GM19372 (cell line): Measurements from ENCODE around the gene COL6A6.
"Not testable (repeated sequence)": the region's sequence is repeated elsewhere in the genome, so short reads cannot be mapped to it uniquely, and the experiment has no call there.

Experiments
- ATAC-seq: cut with Tn5 transposase; IDR thresholded peaks from one replicate; pipeline ENCODE4 v1.9.1; 2021; ENCODE audit warnings: mild to moderate bottlenecking, low read depth, moderate library complexity; ENCODE audit not compliant: unreplicated experiment

Gene COL6A6

DNA sequence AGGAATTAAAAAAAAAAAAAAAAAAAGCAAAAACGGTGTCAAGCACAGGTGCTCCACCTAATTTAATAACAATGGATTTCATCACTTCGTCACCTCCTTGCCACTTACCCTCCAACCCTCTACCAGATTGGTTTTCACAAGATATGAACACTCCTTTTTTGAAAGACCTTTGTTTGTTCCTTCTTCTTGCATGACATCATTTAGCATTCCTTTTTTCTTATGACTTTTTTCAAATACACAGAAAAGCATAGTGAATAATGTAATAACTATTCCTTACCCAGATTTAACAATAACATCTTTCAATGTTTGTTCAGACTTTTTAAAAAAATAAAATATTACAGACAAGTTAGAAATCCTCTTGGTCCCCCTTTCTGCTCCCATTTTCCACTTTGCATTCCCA lies 16.3 kb downstream of the COL6A6 start:
- ATAC-seq: no peak

DNA sequence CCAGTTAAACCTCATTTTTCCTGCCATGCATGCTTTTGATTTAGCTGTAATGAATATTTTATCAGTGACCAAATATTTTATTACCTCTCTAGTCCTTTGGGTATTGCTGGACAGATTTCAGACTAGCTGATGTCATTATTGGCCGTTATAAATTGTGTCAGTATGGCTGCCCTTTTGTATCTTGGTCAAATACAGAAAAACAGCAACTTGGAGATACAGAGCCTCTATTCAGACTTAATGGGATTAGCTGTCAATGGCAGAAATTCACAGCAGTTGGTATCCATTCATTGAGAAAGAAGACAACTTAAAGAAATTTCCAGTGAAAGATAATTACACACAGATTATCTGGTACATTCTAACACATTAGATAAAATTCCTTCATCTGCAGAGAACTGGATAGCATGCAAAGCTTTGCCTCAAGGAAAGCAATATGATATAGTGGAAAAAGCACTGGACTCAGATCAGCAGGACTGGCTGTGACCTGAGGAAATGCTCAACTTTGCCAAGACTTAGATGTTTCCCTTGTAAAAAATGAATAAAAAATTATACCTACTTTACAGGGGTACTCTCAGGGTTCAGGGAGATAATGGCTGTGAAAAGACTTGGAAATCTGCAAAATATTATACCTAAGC lies 20.8 kb downstream of the COL6A6 start:
- ATAC-seq: no peak

DNA sequence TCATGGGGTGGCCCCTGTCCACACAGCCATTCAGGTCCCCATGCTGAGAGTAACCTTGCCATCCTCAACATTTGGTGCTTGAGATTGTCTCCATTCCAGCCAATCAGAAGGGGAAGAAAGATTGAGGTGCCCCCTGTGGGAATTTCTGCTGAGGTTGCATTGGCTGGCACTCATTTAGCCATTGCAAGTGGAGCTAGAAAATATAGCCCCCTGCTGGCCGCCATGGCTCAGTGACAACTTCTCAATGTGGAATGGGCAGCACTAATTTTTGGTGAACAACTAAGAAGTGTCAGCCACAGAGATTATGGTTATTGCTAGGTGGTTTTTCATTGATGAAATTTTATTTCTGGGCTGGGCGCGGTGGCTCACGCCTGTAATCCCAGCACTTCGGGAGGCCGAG lies 22.0 kb downstream of the COL6A6 start:
- ATAC-seq: no peak

DNA sequence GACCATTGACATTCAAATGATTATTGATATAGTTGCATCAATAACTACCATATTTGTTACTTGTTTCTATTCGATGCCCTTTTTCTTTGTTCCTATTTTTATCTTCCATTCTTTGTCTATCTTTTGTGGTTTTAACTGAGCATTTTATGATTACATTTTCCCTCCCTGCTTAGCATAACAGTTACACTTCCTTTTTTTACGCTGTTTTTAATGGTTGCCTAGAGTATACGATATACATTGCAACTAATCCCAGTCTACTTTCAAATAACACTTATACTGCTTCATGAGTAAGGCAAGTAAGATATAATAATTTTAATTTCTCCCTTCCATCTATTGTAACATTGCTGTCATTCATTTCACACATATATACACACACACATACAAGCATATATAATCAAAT lies 26.3 kb downstream of the COL6A6 start:
- ATAC-seq: no peak

DNA sequence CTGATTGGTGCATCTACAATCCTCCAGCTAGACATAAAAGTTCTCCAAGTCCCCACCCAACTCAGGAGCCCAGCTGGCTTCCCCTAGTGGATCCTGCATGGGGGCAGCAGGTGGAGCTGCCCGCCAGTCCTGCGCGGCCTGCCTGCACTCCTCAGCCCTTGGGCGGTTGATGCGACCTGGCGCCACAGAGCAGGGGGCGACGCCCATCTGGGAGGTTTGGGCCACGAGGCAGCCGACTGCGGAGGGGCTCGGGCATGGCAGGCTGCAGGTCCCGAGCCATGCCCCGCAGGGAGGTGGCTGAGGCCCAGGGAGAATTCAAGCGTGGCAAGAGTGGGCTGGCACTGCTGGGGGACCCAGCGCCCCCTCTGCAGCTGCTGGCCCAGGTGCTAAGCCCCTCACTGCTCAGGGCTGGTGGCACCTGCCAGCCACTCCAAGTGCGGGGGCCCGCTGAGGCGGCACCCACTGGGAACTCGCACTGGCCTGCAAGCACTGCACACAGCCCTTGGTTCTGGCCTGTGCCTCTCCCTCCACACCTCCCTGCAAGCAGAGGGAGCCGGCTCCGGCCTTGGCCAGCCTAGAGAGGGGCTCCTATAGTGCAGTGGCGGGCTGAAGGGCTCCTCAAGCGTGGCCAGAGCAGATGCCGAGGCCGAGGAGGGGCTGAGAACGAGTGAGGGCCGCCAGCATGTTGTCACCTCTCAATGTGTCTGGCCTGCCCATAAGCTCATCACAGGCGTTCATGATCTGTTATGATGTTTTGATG lies 30.1 kb downstream of the COL6A6 start:
- ATAC-seq: no peak

DNA sequence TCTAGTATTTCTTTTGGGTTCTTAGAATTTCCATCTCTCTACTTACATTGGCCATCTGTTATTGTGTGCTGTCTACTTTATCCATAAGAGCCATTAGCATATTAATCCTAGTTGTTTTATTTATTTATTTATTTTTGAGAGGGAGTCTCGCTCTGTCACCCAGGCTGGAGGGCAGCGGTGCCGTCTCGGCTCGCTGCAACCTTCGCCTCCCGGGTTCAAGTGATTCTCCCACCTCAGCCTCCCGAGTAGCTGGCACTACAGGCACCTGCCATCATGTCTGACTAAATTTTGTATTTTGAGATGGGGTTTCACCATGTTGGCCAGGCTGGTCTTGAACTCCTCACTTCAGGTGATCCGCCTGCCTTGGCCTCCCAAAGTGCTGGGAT lies 30.7 kb downstream of the COL6A6 start:
- ATAC-seq: not testable (repeated sequence)

DNA sequence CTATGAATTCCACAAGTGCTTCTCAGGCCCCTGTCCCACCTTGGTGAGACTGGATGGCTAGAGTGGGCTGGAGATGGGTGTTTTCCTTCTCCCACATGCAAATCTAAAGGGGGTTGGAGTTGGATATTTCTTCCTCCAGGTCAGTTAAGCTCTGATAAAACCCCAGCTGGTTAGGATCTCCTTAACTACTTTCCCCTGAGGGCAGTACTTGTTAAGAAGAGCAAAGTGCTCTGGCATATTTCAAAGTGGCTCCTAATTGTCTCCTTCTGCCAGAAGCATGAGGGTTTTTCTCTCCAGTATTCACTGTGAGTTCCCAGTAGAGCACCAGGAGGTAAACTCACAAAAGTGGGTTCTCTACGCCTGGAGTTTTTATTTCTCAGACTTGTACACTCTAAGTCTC lies 31.4 kb downstream of the COL6A6 start:
- ATAC-seq: no peak

DNA sequence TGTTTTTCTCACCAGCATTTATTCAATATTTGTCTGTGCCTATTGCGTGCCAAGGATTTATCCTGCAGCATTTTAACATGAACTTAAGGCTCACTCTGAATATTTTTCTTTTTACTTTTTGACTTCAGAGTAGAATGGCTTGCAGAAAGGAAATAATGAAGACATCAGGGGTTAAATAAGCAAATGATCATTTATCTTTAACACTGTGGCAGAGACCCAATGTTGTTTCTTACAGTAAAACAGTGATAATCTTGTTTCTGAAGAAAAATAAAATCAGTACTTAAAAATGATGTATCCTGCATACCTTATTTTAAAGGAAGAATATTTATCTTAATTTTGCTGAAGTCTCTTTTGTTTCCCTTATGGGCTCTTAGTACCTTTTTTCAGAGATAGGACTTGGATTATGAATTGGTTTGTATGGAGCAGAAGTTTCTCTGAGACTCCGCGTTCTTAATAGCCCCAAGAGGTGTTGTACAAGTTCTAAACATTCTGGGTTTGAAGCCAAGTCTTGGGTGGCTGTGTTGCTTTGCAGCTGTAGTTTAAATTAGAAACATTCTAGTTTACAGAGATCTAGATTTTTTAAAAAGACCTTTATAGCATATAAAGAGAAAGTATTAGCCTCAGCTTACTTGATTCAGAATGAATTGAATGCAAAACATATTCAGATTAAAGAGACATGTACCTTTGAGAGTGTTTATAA lies 40.5 kb downstream of the COL6A6 start:
- no peak for ATAC-seq

DNA sequence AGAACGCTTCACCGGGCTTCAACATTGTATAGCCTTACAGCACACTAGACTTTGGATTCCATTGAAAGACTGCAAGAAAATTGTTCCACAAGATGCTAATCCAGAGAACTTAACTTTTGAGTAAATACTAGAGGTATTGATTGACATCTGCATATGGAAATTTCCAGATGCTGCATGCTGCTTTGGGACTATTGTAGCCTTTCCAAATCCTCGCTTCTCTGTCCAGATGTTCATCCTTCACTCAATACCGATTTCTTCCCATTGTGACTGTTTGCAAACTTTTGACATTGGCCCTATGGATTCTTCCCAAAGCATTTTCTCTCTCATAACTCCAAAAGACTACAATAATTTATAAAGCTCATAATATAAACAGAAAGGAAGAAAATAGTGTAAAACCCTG lies 41.4 kb downstream of the COL6A6 start:
- ATAC-seq: no peak

DNA sequence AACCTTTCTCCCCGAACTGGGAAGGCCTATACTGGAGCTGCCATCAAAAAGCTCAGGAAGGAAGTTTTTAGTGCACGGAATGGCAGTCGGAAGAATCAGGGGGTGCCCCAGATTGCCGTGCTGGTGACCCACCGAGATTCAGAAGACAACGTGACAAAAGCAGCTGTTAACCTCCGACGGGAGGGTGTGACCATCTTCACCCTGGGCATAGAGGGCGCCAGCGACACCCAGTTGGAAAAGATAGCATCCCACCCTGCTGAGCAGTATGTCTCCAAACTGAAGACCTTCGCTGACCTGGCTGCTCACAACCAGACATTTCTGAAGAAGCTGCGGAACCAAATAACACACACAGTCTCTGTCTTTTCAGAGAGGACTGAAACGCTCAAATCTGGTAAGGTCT lies 48.2 kb downstream of the COL6A6 start:
- ATAC-seq: no peak
